ENCODE results near the gene PCBD1. TPM values are rescaled to one million over a fixed set of nuclear protein-coding genes. Genes with fewer than 3 reads are reported as not detected.

PCBD1 gene
- total and polyA plus RNA-seq, 3 donors from 2014 or later = 49.6 to 71.2 (median 61.9) TPM

- Histone ChIP-seq H3K27ac (no peak overlapping the region), H3K27me3 (no peaks in the 10 kb centered on the region), H3K4me1 (no peaks in the 10 kb centered on the region), H3K9me3 (no peaks in the 10 kb centered on the region), H3K36me3 (ENCODE audit: low read depth, missing control alignments) (no peaks in the 10 kb centered on the region), H3K4me3 (no peak overlapping the region)
- TF ChIP-seq CTCF (IDR thresholded peaks at IDR 0.05) (no peak), POLR2A (IDR thresholded peaks at IDR 0.05) (no peak)
- WGBS, 2 donors = 91 to 92% methylated on average over 3 of the region's 3 CpGs
- DNase-seq = no peak
- intact Hi-C loops (cut with DNase I; ENCODE audit: low total_unique reads) = no loop called here
These were observed 10.3 kb upstream of the PCBD1 start for GRCh38 chr10:70898687-70899086.

GRCh38 chr10:70896551-70896950 lies 8.2 kb upstream of the PCBD1 start:
- Histone ChIP-seq H3K4me1 (no peaks in the 10 kb centered on the region), H3K36me3 (ENCODE audit: low read depth, missing control alignments) (no peaks in the 10 kb centered on the region), H3K27me3 (no peaks in the 10 kb centered on the region), H3K27ac (no peak overlapping the region), H3K4me3 (no peak overlapping the region), H3K9me3 (no peaks in the 10 kb centered on the region)
- intact Hi-C loops (cut with DNase I; ENCODE audit: low total_unique reads) = no loop called here
- TF ChIP-seq POLR2A (IDR thresholded peaks at IDR 0.05) = no peak
- TF ChIP-seq CTCF (IDR thresholded peaks at IDR 0.05) = no peak
- DNase-seq = no peak
- WGBS, 2 donors = 100% methylated on average over 1 of the region's 1 CpG

GRCh38 chr10:70894416-70894815 lies 6.1 kb upstream of the PCBD1 start:
- H3K9me3 ChIP-seq = no peaks in the 10 kb centered on the region
- H3K36me3 ChIP-seq (ENCODE audit: low read depth, missing control alignments) = no peaks in the 10 kb centered on the region
- H3K27ac ChIP-seq = no peak overlapping the region
- peaks cover 13% of the 10 kb centered on the region for H3K4me1 ChIP-seq
- DNase-seq = no peak
- intact Hi-C loops (cut with DNase I; ENCODE audit: low total_unique reads) = no loop called here
- no peaks in the 10 kb centered on the region for H3K27me3 ChIP-seq
- no peak overlapping the region for H3K4me3 ChIP-seq
- WGBS, 2 donors = 63 to 72% methylated on average over 2 of the region's 2 CpGs
- TF ChIP-seq CTCF (IDR thresholded peaks at IDR 0.05) (no peak), POLR2A (IDR thresholded peaks at IDR 0.05) (no peak)

- Histone ChIP-seq H3K27me3 (no peaks in the 10 kb centered on the region), H3K36me3 (ENCODE audit: low read depth, missing control alignments) (no peaks in the 10 kb centered on the region), H3K9me3 (no peaks in the 10 kb centered on the region), H3K4me1 (peaks cover 19% of the 10 kb centered on the region), H3K4me3 (no peak overlapping the region), H3K27ac (no peak overlapping the region)
- no peak for DNase-seq
- TF ChIP-seq POLR2A (IDR thresholded peaks at IDR 0.05) (no peak), CTCF (IDR thresholded peaks at IDR 0.05) (no peak)
- intact Hi-C loops (cut with DNase I; ENCODE audit: low total_unique reads) = no loop called here
- 81 to 93% methylated on average over 4 to 10 of the region's 10 CpGs for WGBS, 2 donors
These were observed 5.1 kb upstream of the PCBD1 start for GRCh38 chr10:70893227-70894006.

- Histone ChIP-seq H3K4me1 (peaks cover 19% of the 10 kb centered on the region), H3K27ac (no peak overlapping the region), H3K4me3 (no peak overlapping the region), H3K9me3 (no peaks in the 10 kb centered on the region), H3K27me3 (no peaks in the 10 kb centered on the region), H3K36me3 (ENCODE audit: low read depth, missing control alignments) (no peaks in the 10 kb centered on the region)
- 95 to 100% methylated on average over 4 of the region's 4 CpGs for WGBS, 2 donors
- TF ChIP-seq POLR2A (IDR thresholded peaks at IDR 0.05) (no peak), CTCF (IDR thresholded peaks at IDR 0.05) (no peak)
- DNase-seq = no peak
- intact Hi-C loops (cut with DNase I; ENCODE audit: low total_unique reads) = no loop called here
These were observed 4.3 kb upstream of the PCBD1 start for GRCh38 chr10:70892631-70893030.

All from testis (tissue), 3 donors.